ENCODE measurements around the gene FGL2. TPM values are rescaled to one million over a fixed set of nuclear protein-coding genes. Genes with fewer than 3 reads are reported as not detected.
A peak's percentile ranks its signal among the peaks of the same experiment; 100 is the strongest.
"Not testable (repeated sequence)": the region's sequence is repeated elsewhere in the genome, so short reads cannot be mapped to it uniquely, and the experiment has no call there.

The FGL2 gene
- total RNA-seq, 1 experiment from 2014 or later, result not detected

- not testable (repeated sequence) for H3K18ac ChIP-seq (ENCODE audit: insufficient read length, low read depth, low read length); H4K5ac ChIP-seq (ENCODE audit: insufficient read length, low read depth, low read length); H2BK20ac ChIP-seq (ENCODE audit: low read depth, low read length, poor library complexity, severe bottlenecking); H3K9me3 Mint-ChIP-seq; DNase-seq; H3K23ac ChIP-seq (ENCODE audit: insufficient read length, low read depth, low read length); H3K4me1 Mint-ChIP-seq; H3K4me3 Mint-ChIP-seq; H3K4me1 ChIP-seq (ENCODE audit: insufficient read depth, low read length); H3K79me2 ChIP-seq (ENCODE audit: insufficient read depth, low read length); H3K9me3 ChIP-seq (ENCODE audit: control insufficient read depth, low read depth, low read length); H3K23me2 ChIP-seq (ENCODE audit: insufficient read length, low read depth, low read length, poor library complexity, severe bottlenecking); H3K27ac ChIP-seq (ENCODE audit: insufficient read length, low read depth, low read length); H2BK15ac ChIP-seq (ENCODE audit: low read depth, low read length); H3K36me3 Mint-ChIP-seq (ENCODE audit: insufficient read depth in 1 of 3, low read depth in 3 of 3); H2BK120ac ChIP-seq (ENCODE audit: low read depth, low read length, poor library complexity, severe bottlenecking); H2BK5ac ChIP-seq (ENCODE audit: insufficient read length, low read length); H2AK5ac ChIP-seq (ENCODE audit: insufficient read length, low read length); H3K79me1 ChIP-seq (ENCODE audit: insufficient read depth, low read depth, low read length, poor library complexity, severe bottlenecking); H4K8ac ChIP-seq (replicated peaks; ENCODE audit: insufficient read length, low read depth, low read length); H2BK12ac ChIP-seq (ENCODE audit: insufficient read length, low read depth, low read length); H3K27me3 ChIP-seq (ENCODE audit: insufficient read depth, low read length); H3K27ac Mint-ChIP-seq; H3K4me2 ChIP-seq (ENCODE audit: insufficient read depth, insufficient read length, low read length); H2AFZ ChIP-seq (ENCODE audit: low read length); H4K91ac ChIP-seq (ENCODE audit: insufficient read length, low read depth, low read length); H3K9ac ChIP-seq (ENCODE audit: extremely low read depth, insufficient read length, low read length); H3K14ac ChIP-seq (ENCODE audit: insufficient read depth, low read length); H3K56ac ChIP-seq (ENCODE audit: insufficient read length, low read depth, low read length); H4K20me1 ChIP-seq (ENCODE audit: control insufficient read depth, insufficient read depth, insufficient read length); H3T11ph ChIP-seq (ENCODE audit: low read length); H3K4ac ChIP-seq (ENCODE audit: low read depth, low read length); H3K27me3 Mint-ChIP-seq (ENCODE audit: low read depth)
- WGBS (ENCODE audit: extremely low coverage, insufficient read length, low lambda C conversion rate), result no CpG with 5 or more reads among the region's 5 CpGs
These were observed 43.8 kb downstream of the FGL2 start for GRCh38 chr7:77155601-77156377.

DNA sequence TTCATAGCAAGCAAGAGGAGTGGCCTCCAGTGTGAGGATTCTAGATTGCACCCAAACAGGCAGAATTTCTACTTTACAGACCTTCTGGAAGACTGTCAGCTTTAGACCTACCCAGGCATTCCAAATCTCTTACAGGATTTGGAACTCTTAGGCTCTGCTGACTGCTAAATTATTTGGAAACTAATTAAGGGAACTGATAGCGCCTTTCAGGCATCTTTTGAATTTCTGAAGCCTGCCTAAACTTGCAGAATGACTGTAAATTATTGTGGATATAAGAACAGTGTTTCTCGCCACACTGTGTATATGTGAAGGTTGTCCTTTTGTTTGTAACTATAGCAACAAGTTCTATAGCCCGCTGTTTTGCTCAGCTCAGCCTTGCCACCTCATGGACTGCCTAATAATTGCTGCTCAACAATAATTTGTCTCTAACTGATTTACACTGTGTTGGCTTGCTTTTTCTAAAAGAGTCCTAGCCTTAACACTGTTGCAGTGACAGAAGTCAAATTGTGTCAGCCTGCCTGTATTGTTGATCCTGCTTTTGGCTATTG lies 44.6 kb downstream of the FGL2 start:
- not testable (repeated sequence) for H3K9me3 ChIP-seq (ENCODE audit: control insufficient read depth, low read depth, low read length); H4K91ac ChIP-seq (ENCODE audit: insufficient read length, low read depth, low read length); H3K23me2 ChIP-seq (ENCODE audit: insufficient read length, low read depth, low read length, poor library complexity, severe bottlenecking); H3K27ac ChIP-seq (ENCODE audit: insufficient read length, low read depth, low read length); H2BK5ac ChIP-seq (ENCODE audit: insufficient read length, low read length); H3K4me2 ChIP-seq (ENCODE audit: insufficient read depth, insufficient read length, low read length); H3K36me3 Mint-ChIP-seq (ENCODE audit: insufficient read depth in 1 of 3, low read depth in 3 of 3); H4K20me1 ChIP-seq (ENCODE audit: control insufficient read depth, insufficient read depth, insufficient read length); H3K56ac ChIP-seq (ENCODE audit: insufficient read length, low read depth, low read length); H3K4me1 ChIP-seq (ENCODE audit: insufficient read depth, low read length); H3K4ac ChIP-seq (ENCODE audit: low read depth, low read length); H3K27me3 Mint-ChIP-seq (ENCODE audit: low read depth); H3K27ac Mint-ChIP-seq; H3K9ac ChIP-seq (ENCODE audit: extremely low read depth, insufficient read length, low read length); H2BK20ac ChIP-seq (ENCODE audit: low read depth, low read length, poor library complexity, severe bottlenecking); H3K79me1 ChIP-seq (ENCODE audit: insufficient read depth, low read depth, low read length, poor library complexity, severe bottlenecking); H2AFZ ChIP-seq (ENCODE audit: low read length); H3K4me3 Mint-ChIP-seq; H3K9me3 Mint-ChIP-seq; H2AK5ac ChIP-seq (ENCODE audit: insufficient read length, low read length); H2BK12ac ChIP-seq (ENCODE audit: insufficient read length, low read depth, low read length); H3K14ac ChIP-seq (ENCODE audit: insufficient read depth, low read length); H3K79me2 ChIP-seq (ENCODE audit: insufficient read depth, low read length); H3K4me1 Mint-ChIP-seq; H4K8ac ChIP-seq (replicated peaks; ENCODE audit: insufficient read length, low read depth, low read length); H3K23ac ChIP-seq (ENCODE audit: insufficient read length, low read depth, low read length); H4K5ac ChIP-seq (ENCODE audit: insufficient read length, low read depth, low read length); H2BK15ac ChIP-seq (ENCODE audit: low read depth, low read length); H3K27me3 ChIP-seq (ENCODE audit: insufficient read depth, low read length); H3T11ph ChIP-seq (ENCODE audit: low read length); DNase-seq; H3K18ac ChIP-seq (ENCODE audit: insufficient read length, low read depth, low read length)
- no CpG with 5 or more reads among the region's 3 CpGs for WGBS (ENCODE audit: extremely low coverage, insufficient read length, low lambda C conversion rate)
- peak overlapping the region; percentile 77 for H2BK120ac ChIP-seq (ENCODE audit: low read depth, low read length, poor library complexity, severe bottlenecking)
